ENCODE data around the gene ANKAR.

The ANKAR gene

GRCh38 chr2:189719571-189719970, 45.1 kb downstream of the ANKAR start:
- Histone ChIP-seq H3K27me3 (ENCODE audit: control insufficient read depth, low read length) (no peaks in the 10 kb centered on the region), H3K36me3 (ENCODE audit: control insufficient read depth, low read length) (no peaks in the 10 kb centered on the region), H4K20me1 (ENCODE audit: control insufficient read depth, insufficient read depth, low read depth, low read length) (no peaks in the 10 kb centered on the region), H3K4me2 (ENCODE audit: low read length) (no peak overlapping the region), H3K9me3 (ENCODE audit: control insufficient read depth, insufficient read depth, low read length) (no peaks in the 10 kb centered on the region), H3F3A (ENCODE audit: control insufficient read depth, insufficient read depth) (no peaks in the 10 kb centered on the region), H3K4me3 (ENCODE audit: low read length) (no peak overlapping the region), H3K9me2 (replicated peaks; ENCODE audit: control insufficient read depth, low read length) (no peaks in the 10 kb centered on the region), H3K27ac (ENCODE audit: low read depth, low read length) (no peak overlapping the region), H3K4me1 (ENCODE audit: control insufficient read depth, low read length) (no peaks in the 10 kb centered on the region), H3K79me2 (ENCODE audit: control insufficient read depth, low read length) (no peaks in the 10 kb centered on the region)
- no peak for TF ChIP-seq EZH2phosphoT487 (IDR thresholded peaks at IDR 0.05; ENCODE audit: borderline replicate concordance, low read length)
- no peak for TF ChIP-seq CTCF (IDR thresholded peaks at IDR 0.05; ENCODE audit: low read depth, low read length, poor library complexity, severe bottlenecking)

- Histone ChIP-seq H3F3A (ENCODE audit: control insufficient read depth, insufficient read depth) (no peaks in the 10 kb centered on the region), H4K20me1 (ENCODE audit: control insufficient read depth, insufficient read depth, low read depth, low read length) (no peaks in the 10 kb centered on the region), H3K4me3 (ENCODE audit: low read length) (no peak overlapping the region), H3K4me2 (ENCODE audit: low read length) (no peak overlapping the region), H3K9me3 (ENCODE audit: control insufficient read depth, insufficient read depth, low read length) (no peaks in the 10 kb centered on the region), H3K79me2 (ENCODE audit: control insufficient read depth, low read length) (no peaks in the 10 kb centered on the region), H3K9me2 (replicated peaks; ENCODE audit: control insufficient read depth, low read length) (no peaks in the 10 kb centered on the region), H3K4me1 (ENCODE audit: control insufficient read depth, low read length) (no peaks in the 10 kb centered on the region), H3K27ac (ENCODE audit: low read depth, low read length) (no peak overlapping the region), H3K27me3 (ENCODE audit: control insufficient read depth, low read length) (no peaks in the 10 kb centered on the region), H3K36me3 (ENCODE audit: control insufficient read depth, low read length) (no peaks in the 10 kb centered on the region)
- TF ChIP-seq EZH2phosphoT487 (IDR thresholded peaks at IDR 0.05; ENCODE audit: borderline replicate concordance, low read length): no peak
- no peak for TF ChIP-seq CTCF (IDR thresholded peaks at IDR 0.05; ENCODE audit: low read depth, low read length, poor library complexity, severe bottlenecking)
Observed at GRCh38 chr2:189723192-189723591, 48.7 kb downstream of the ANKAR start.

Data from DOHH2 (cell line).